Heart left ventricle (tissue), 16 donors: Measurements from ENCODE around the gene OR6C70. TPM values are rescaled to one million over a fixed set of nuclear protein-coding genes. Genes with fewer than 3 reads are reported as not detected.
"Not testable (repeated sequence)": the region's sequence is repeated elsewhere in the genome, so short reads cannot be mapped to it uniquely, and the experiment has no call there.

ENCODE experiments used
- ATAC-seq, 4 donors: fragments of 200-7000 bp; cut with Tn5 transposase; one replicate each; pipeline ENCODE4 v1.9.1; 2020 to 2022; ENCODE audit warnings: moderate library complexity in 4 of 4, mild to moderate bottlenecking in 3 of 4, moderate number of reproducible peaks in 1 of 4
- DNase-seq, 5 donors: peaks; one replicate each; pipeline ENCODE4 v3.0.0-alpha.2; 2020
- H3K27ac ChIP-seq, 12 donors: fragments of 200-600 bp; sonication (generic) in 4 of 12; one replicate each; pipeline versions ENCODE4 v1.5.0 to v1.8.0; 2016 to 2022; ENCODE audit warnings: mild to moderate bottlenecking in 2 of 12
- H3K27me3 ChIP-seq, 9 donors: fragments of 200-600 bp; sonication (generic) in 2 of 9; one replicate each; pipeline versions ENCODE4 v1.5.1 to v1.8.0; 2016 to 2022; ENCODE audit warnings: mild to moderate bottlenecking in 3 of 9
- H3K36me3 ChIP-seq, 9 donors: fragments of 200-600 bp; sonication (generic) in 2 of 9; one replicate each; pipeline versions ENCODE4 v1.5.0 to v1.8.0; 2018 to 2022; ENCODE audit warnings: mild to moderate bottlenecking in 2 of 9
- H3K4me1 ChIP-seq, 12 donors: fragments of 200-600 bp; sonication (generic) in 4 of 12; one replicate each; pipeline versions ENCODE4 v1.5.0 to v1.8.0; 2016 to 2022; ENCODE audit warnings: mild to moderate bottlenecking in 3 of 12
- H3K4me3 ChIP-seq, 12 donors: fragments of 200-600 bp; sonication (generic) in 4 of 12; one replicate each; pipeline versions ENCODE4 v1.5.0 to v1.8.0; 2017 to 2022; ENCODE audit warnings: mild to moderate bottlenecking in 9 of 12, moderate library complexity in 4 of 12
- H3K9me3 ChIP-seq, 12 donors: fragments of 200-600 bp; sonication (generic) in 4 of 12; one replicate each; pipeline versions ENCODE4 v1.5.0 to v1.8.0; 2016 to 2022; ENCODE audit warnings: mild to moderate bottlenecking in 1 of 12
- POLR2A ChIP-seq, 2 donors: fragments of 450-650 bp; IDR thresholded peaks; one replicate each; pipeline ENCODE4 v1.6.1; 2017; ENCODE audit warnings: antibody characterized with exemption in 2 of 2, mild to moderate bottlenecking in 2 of 2, moderate library complexity in 2 of 2
- WGBS, 4 donors: extraction: QIAGEN DNeasy Blood & Tissue Kit in 2 of 4; methylation state at CpG; one replicate each; pipeline versions ENCODE4 v1.1.5 to v1.1.7; 2013 to 2018; 5-methylcytosine and 5-hydroxymethylcytosine counted together
- intact Hi-C, 10 donors: fragments of 100-400 bp; cut with DNase I; formaldehyde crosslinking; loops; one replicate each; pipeline versions ENCODE4 v1.11.1 to v1.14.2; 2022
- polyA plus RNA-seq, 2 donors: library from polyadenylated mRNA; stranded (reverse); fragments of 200-250 nt; gene quantifications; one replicate each; pipeline ENCODE4 v1.2.3, GENCODE V29; 2013
- total RNA-seq, 9 donors: library from RNA; depleted of rRNA in 2 of 9; stranded (reverse); fragments of >200 nt in 2 of 9; fragmentation: NEBNext Ultra II Directional in 3 of 9; extraction: Animal tissue kit (Norgen Biotek cat#: 25700) in 3 of 9; gene quantifications; one replicate each; pipeline versions ENCODE4 v1.1.0 to v1.2.4, GENCODE V29; 2016 to 2023
- TF ChIP-seq, protein P1 (sequence below), 12 donors: fragments of 200-600 bp; sonication (generic) in 4 of 12; IDR thresholded peaks; one replicate each; pipeline versions ENCODE4 v1.5.0 to v1.8.0; 2018 to 2022; ENCODE audit warnings: antibody characterized with exemption in 12 of 12, mild to moderate bottlenecking in 5 of 12
- donor health status: ischemic (EF 13 %, LVEDD 7.1; RV severe dilation, severe dysfunction).
- donor health status: healthy with polysubstance abuse.
- donor health status: DM: no; HTN: yes; CAD: no.
- donor health status: DM: no; HTN: no; CAD: no.
- donor health status: ischemic (EF 25% LVEDD 6.9; RV normal size, moderate dysfunction).
- donor health status: ischemic (EF 25% LVEDD 5.7; RV mildly dilated, moderate dysfunction).
- donor health status: healthy.
- donor health status: DM: yes; HTN: yes; CAD: no.
- donor health status: ischemic (EF 35%, LVEDD 5.7; RV mildly dilated, moderate dysfunction).
- donor health status: nonischemic (EF 11% LVEDD 7.7; RV severe dilation, severe dysfunction).
- donor health status: DM: yes; HTN: yes; CAD: no.
- donor health status: PGD.
- donor health status: ischemic (EF 29% LVEDD 5.4; RV normal size, mild dysfunction).
- donor health status: nonischemic (EF 23%, LVEDD 6.1; RV moderate dilation, normal function).

Gene OR6C70
- total and polyA plus RNA-seq, 11 donors = not detected

DNA sequence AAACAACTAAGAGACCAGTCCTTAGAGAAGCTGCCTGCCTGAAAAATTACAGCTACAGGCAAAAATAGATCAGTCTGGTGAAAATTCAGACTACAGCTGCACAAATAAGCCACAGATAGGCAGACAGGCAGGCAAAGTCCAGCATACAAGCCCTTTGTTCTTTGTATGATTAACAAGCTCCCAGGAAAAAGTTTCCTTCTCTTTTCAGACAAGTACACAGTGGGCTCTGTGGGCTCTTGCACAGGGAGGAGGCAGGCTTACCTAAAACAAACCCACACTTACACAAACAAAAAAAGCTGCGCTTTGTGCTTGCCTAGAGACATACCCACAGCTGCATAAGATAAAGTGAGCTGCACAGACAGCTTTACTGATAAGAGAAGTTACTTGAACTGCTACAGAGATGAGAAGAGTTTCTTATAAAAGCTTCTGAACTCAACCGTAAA, 29.9 kb upstream of the OR6C70 start:
- WGBS, 4 donors = 13 to 20% (median 14%) methylated on average over 2 of the region's 2 CpGs
- no peaks in the 10 kb centered on the region for H3K4me1 ChIP-seq
- intact Hi-C loops = no loop called here
- DNase-seq = no peak
- TF ChIP-seq, protein P1, sequence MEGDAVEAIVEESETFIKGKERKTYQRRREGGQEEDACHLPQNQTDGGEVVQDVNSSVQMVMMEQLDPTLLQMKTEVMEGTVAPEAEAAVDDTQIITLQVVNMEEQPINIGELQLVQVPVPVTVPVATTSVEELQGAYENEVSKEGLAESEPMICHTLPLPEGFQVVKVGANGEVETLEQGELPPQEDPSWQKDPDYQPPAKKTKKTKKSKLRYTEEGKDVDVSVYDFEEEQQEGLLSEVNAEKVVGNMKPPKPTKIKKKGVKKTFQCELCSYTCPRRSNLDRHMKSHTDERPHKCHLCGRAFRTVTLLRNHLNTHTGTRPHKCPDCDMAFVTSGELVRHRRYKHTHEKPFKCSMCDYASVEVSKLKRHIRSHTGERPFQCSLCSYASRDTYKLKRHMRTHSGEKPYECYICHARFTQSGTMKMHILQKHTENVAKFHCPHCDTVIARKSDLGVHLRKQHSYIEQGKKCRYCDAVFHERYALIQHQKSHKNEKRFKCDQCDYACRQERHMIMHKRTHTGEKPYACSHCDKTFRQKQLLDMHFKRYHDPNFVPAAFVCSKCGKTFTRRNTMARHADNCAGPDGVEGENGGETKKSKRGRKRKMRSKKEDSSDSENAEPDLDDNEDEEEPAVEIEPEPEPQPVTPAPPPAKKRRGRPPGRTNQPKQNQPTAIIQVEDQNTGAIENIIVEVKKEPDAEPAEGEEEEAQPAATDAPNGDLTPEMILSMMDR (IDR thresholded peaks at IDR 0.05) = no peak
- no peak for TF ChIP-seq POLR2A (IDR thresholded peaks at IDR 0.05)
- no peaks in the 10 kb centered on the region for H3K9me3 ChIP-seq
- H3K36me3 ChIP-seq = no peaks in the 10 kb centered on the region
- H3K27me3 ChIP-seq = no peaks in the 10 kb centered on the region
- H3K27ac ChIP-seq = no peak overlapping the region
- ATAC-seq = no peak
- H3K4me3 ChIP-seq = no peak overlapping the region

DNA sequence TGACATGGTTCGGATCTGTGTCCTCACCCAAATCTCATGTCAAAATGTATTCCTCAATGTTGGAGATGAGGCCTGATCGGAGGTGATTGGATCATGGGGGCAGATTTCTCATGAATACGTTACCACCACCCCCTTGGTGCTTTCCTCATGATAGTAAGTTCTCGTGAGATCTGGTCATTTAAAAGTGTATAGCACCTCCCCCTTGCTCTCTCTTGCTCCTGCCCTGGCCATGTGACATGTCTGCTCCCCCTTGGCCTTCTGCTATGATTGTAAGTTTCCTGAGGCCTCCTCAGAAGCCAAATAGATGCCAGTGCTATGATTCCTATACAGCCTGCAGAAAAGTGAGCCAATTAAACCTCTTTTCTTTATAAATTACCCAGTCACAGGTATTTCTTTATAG, 29.3 kb upstream of the OR6C70 start:
- DNase-seq (no peak), ATAC-seq (no peak)
- 68 to 81% (median 75%) methylated on average over 4 of the region's 4 CpGs for WGBS, 4 donors
- no peaks in the 10 kb centered on the region for H3K27me3 ChIP-seq
- H3K9me3 ChIP-seq = no peaks in the 10 kb centered on the region
- H3K4me3 ChIP-seq = no peak overlapping the region
- H3K36me3 ChIP-seq = no peaks in the 10 kb centered on the region
- TF ChIP-seq, protein P1 (IDR thresholded peaks at IDR 0.05) = no peak
- no peak for TF ChIP-seq POLR2A (IDR thresholded peaks at IDR 0.05)
- H3K4me1 ChIP-seq = no peaks in the 10 kb centered on the region
- no peak overlapping the region for H3K27ac ChIP-seq
- intact Hi-C loops = no loop called here

DNA sequence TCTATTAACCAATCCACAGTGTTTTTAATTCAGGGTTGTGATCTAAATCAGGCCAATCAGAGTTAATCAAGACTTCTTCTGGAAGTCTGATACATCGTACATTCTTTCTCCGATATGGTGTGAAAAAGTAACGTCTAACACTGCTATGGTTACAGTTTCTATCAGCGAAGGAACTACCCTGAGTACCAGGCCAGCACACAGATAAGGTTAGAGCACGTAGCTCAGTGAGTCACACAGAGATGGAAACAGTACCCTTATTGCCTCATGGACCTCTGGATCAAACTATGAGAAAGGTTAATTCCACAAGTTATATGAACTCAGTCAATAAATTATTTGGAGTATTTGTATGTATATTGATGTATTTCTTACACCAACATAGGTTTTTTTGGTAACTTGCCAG, 25.6 kb upstream of the OR6C70 start:
- 34 to 43% (median 39%) methylated on average over 5 of the region's 5 CpGs for WGBS, 4 donors
- H3K36me3 ChIP-seq = no peaks in the 10 kb centered on the region
- no peaks in the 10 kb centered on the region for H3K9me3 ChIP-seq
- DNase-seq (no peak), ATAC-seq (no peak)
- TF ChIP-seq POLR2A (IDR thresholded peaks at IDR 0.05) = no peak
- TF ChIP-seq, protein P1 (IDR thresholded peaks at IDR 0.05) = no peak
- no peak overlapping the region for H3K4me3 ChIP-seq
- H3K27ac ChIP-seq = no peak overlapping the region
- intact Hi-C loops = no loop called here
- no peaks in the 10 kb centered on the region for H3K27me3 ChIP-seq
- H3K4me1 ChIP-seq = no peaks in the 10 kb centered on the region

DNA sequence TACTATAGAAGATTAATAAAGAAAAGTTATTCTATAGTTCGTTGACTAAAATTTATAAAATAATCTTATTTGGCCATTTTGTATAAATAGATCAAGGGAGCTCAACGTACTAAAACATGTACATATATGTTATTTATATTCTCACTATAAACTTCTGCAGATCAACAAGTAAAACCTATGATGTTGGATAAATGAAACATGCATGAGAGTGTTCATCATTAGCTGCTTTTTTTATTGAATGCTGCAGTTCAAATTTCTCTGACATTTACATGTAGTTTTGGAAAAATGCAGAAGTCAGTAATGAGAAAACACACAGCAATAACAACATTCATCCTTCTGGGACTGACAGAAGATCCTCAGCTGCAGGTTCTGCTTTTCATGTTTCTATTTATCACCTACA, 22.1 kb upstream of the OR6C70 start, which contains the start of gene OR6C68:
Gene OR6C68 (plus strand): TSS at position 301 of the 400 bp plus-strand sequence. CDS start 0 bp downstream, at position 301.
- WGBS, 4 donors = 52 to 61% (median 56%) methylated on average over 2 of the region's 2 CpGs
- TF ChIP-seq, protein P1 (IDR thresholded peaks at IDR 0.05) = no peak
- TF ChIP-seq POLR2A (IDR thresholded peaks at IDR 0.05) = no peak
- no peak for ATAC-seq

DNA sequence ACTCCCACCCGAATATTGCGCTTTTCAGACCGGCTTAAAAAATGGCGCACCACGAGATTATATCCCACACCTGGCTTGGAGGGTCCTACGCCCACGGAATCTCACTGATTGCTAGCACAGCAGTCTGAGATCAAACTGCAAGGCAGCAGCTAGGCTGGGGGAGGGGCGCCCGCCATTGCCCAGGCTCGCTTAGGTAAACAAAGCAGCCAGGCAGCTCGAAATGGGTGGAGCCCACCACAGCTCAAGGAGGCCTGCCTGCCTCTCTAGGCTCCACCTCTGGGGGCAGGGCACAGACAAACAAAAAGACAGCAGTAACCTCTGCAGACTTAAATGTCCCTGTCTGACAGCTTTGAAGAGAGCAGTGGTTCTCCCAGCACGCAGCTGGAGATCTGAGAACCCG, 14.3 kb upstream of the OR6C70 start:
- H3K36me3 ChIP-seq, ATAC-seq, H3K4me3 ChIP-seq, H3K27me3 ChIP-seq, H3K27ac ChIP-seq, H3K9me3 ChIP-seq, intact Hi-C loops, H3K4me1 ChIP-seq, DNase-seq: not testable (repeated sequence)
- 76 to 91% (median 76%) methylated on average over 7 to 13 of the region's 13 CpGs; no CpG with 5 or more reads in 1 of the 4 donors for WGBS, 4 donors

More for the DNA sequence above, 22.1 kb upstream of the OR6C70 start, which contains the start of gene OR6C68:
- Histone ChIP-seq H3K36me3 (no peaks in the 10 kb centered on the region), H3K9me3 (no peaks in the 10 kb centered on the region), H3K27me3 (no peaks in the 10 kb centered on the region), H3K4me1 (no peaks in the 10 kb centered on the region), H3K27ac (no peak within 1 kb of the TSS), H3K4me3 (no peak within 1 kb of the TSS)
- intact Hi-C loops = no loop called here
- DNase-seq = no peak

DNA sequence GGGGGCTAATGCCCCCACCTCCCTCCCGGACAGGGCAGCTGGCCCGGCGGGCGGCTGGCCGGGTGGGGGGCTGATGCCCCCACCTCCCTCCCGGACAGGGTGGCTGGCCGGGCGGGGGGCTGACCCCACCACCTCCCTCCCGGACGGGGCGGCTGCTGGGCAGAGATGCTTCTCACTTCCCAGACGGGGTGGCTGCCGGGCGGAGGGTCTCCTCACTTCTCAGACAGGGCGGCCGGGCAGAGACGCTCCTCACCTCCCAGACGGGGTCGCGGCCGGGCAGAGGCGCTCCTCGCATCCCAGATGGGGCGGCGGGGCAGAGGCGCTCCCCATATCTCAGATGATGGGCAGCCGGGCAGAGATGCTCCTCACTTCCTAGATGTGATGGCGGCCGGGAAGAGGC, 9.2 kb upstream of the OR6C70 start:
- ATAC-seq, intact Hi-C loops, H3K27ac ChIP-seq, DNase-seq, H3K4me3 ChIP-seq, H3K4me1 ChIP-seq, H3K27me3 ChIP-seq, H3K9me3 ChIP-seq, H3K36me3 ChIP-seq: not testable (repeated sequence)
- 91 to 96% (median 95%) methylated on average over 17 to 29 of the region's 29 CpGs; no CpG with 5 or more reads in 1 of the 4 donors for WGBS, 4 donors
